MCF 10A (cell line): ENCODE results near the gene SAP30BP. TPM values are rescaled to one million over a fixed set of nuclear protein-coding genes. Genes with fewer than 3 reads are reported as not detected.

ENCODE experiments used
- BruUV-seq: library from RNA; stranded (reverse); fragments of 400-500 nt; replicated peaks from 2 replicates; lab custom pipeline; 2021; lab: Mats Ljungman, UMichigan
- CTCF ChIA-PET: fragments of 300-600 bp; sonication (Branson Sonifier 250); formaldehyde crosslinking; extraction: SDS; loops from one replicate; lab custom pipeline; 2021; ENCODE audit warnings: antibody characterized with exemption, inconsistent platforms; lab: Yijun Ruan, JAX
- POLR2A ChIA-PET: fragments of 300-600, 350-650 bp; sonication (Branson Sonifier 250); formaldehyde crosslinking; extraction: SDS; loops from one replicate; lab custom pipeline; 2020; ENCODE audit warnings: antibody characterized with exemption, inconsistent platforms; lab: Yijun Ruan, JAX
- DNase-seq: peaks from one replicate; pipeline ENCODE4 v3.0.0-alpha.2; 2018; ENCODE audit not compliant: unreplicated experiment
- H3K27ac Mint-ChIP-seq: one replicate; pipeline ENCODE4 v1.8.0; 2022; ENCODE audit warnings: mild to moderate bottlenecking, low read depth, mixed read lengths; ENCODE audit not compliant: unreplicated experiment
- H3K27me3 Mint-ChIP-seq: one replicate; pipeline ENCODE4 v1.8.0; 2022; ENCODE audit warnings: mixed read lengths; ENCODE audit not compliant: insufficient read depth, unreplicated experiment
- H3K36me3 Mint-ChIP-seq: one replicate; pipeline ENCODE4 v1.8.0; 2022; ENCODE audit warnings: mild to moderate bottlenecking, moderate library complexity, mixed read lengths; ENCODE audit not compliant: insufficient read depth, unreplicated experiment
- H3K4me1 Mint-ChIP-seq: one replicate; pipeline ENCODE4 v1.8.0; 2022; ENCODE audit warnings: mixed read lengths; ENCODE audit not compliant: insufficient read depth, unreplicated experiment
- H3K4me3 Mint-ChIP-seq: one replicate; pipeline ENCODE4 v1.8.0; 2022; ENCODE audit warnings: mild to moderate bottlenecking, moderate library complexity, mixed read lengths; ENCODE audit not compliant: unreplicated experiment
- H3K9me3 Mint-ChIP-seq: one replicate; pipeline ENCODE4 v1.8.0; 2022; ENCODE audit warnings: mixed read lengths; ENCODE audit not compliant: unreplicated experiment
- CTCF ChIP-seq: fragments of 200-600 bp; IDR thresholded peaks from one replicate; pipeline ENCODE4 v1.8.0; 2022; ENCODE audit warnings: antibody characterized with exemption, mild to moderate bottlenecking; ENCODE audit not compliant: unreplicated experiment
- intact Hi-C: fragments of 100-400 bp; cut with micrococcal nuclease; formaldehyde crosslinking; loops from 2 replicates; pipeline ENCODE4 v1.14.1; 2022
- total RNA-seq: library from RNA; stranded (reverse); gene quantifications from 2 replicates; pipeline ENCODE4 v1.2.3, GENCODE V29; 2022

SAP30BP gene
- total RNA-seq, 1 experiment from 2014 or later: 123 TPM

- POLR2A ChIA-PET: no interaction called here
- Mint-ChIP-seq H3K27me3 (no peaks in the 10 kb centered on the region), H3K4me3 (no peak overlapping the region), H3K9me3 (no peaks in the 10 kb centered on the region), H3K4me1 (no peaks in the 10 kb centered on the region), H3K27ac (no peak overlapping the region), H3K36me3 (no peaks in the 10 kb centered on the region)
- CTCF ChIA-PET: interaction anchor here (0.5 kb wide), 1 partner anchor 248 kb away, joined by 3 read pairs; no protein-coding TSS in a partner anchor
- no peak for DNase-seq
- no peak for TF ChIP-seq CTCF
- BruUV-seq: no TSS peak
- intact Hi-C loops: loop anchor here (10.0 kb wide), 1 partner anchor 215 kb away; no protein-coding TSS in a partner anchor
Measured at GRCh38 chr17:75639327-75639726, 27.8 kb upstream of the SAP30BP start.

GRCh38 chr17:75639771-75640555, 27.2 kb upstream of the SAP30BP start:
- no peaks in the 10 kb centered on the region for H3K36me3 Mint-ChIP-seq
- no peak overlapping the region for H3K4me3 Mint-ChIP-seq
- BruUV-seq: no TSS peak
- no peaks in the 10 kb centered on the region for H3K27me3 Mint-ChIP-seq
- no peak overlapping the region for H3K27ac Mint-ChIP-seq
- no peaks in the 10 kb centered on the region for H3K9me3 Mint-ChIP-seq
- intact Hi-C loops: loop anchor here (10.0 kb wide), 1 partner anchor 215 kb away; no protein-coding TSS in a partner anchor
- ChIA-PET POLR2A (no interaction called here), CTCF (interaction anchor here (0.5 to 1.4 kb wide), 3 partner anchors 10 to 247 kb away, joined by 3 read pairs; no protein-coding TSS in a partner anchor)
- no peaks in the 10 kb centered on the region for H3K4me1 Mint-ChIP-seq
- TF ChIP-seq CTCF: no peak
- DNase-seq: no peak

- Mint-ChIP-seq H3K27me3 (no peaks in the 10 kb centered on the region), H3K4me3 (no peak overlapping the region)
- no peak for DNase-seq
Measured at GRCh38 chr17:75640556-75641119, 26.5 kb upstream of the SAP30BP start.

More at GRCh38 chr17:75640556-75641119, 26.5 kb upstream of the SAP30BP start:
- POLR2A ChIA-PET: no interaction called here
- intact Hi-C loops: no loop called here
- no TSS peak for BruUV-seq
- CTCF ChIA-PET: interaction anchor here (1.0 to 2.8 kb wide), 4 partner anchors 7 to 27 kb away, joined by 3 to 17 read pairs (median 4); partner anchors contain the start of gene SMIM5
- H3K4me1 Mint-ChIP-seq: peaks cover under 1% of the 10 kb centered on the region
- H3K27ac Mint-ChIP-seq: no peak overlapping the region
- no peak for TF ChIP-seq CTCF
- H3K9me3 Mint-ChIP-seq: no peaks in the 10 kb centered on the region
- H3K36me3 Mint-ChIP-seq: no peaks in the 10 kb centered on the region
